ENCODE results near the gene PNISR. TPM values are rescaled to one million over a fixed set of nuclear protein-coding genes. Genes with fewer than 3 reads are reported as not detected.

PNISR gene
- total and polyA plus RNA-seq, 2 of the 13 experiments (the other 11 are each of a cell fraction or from before 2014, with no cell fraction given), result 43.0 to 48.0 TPM

DNA sequence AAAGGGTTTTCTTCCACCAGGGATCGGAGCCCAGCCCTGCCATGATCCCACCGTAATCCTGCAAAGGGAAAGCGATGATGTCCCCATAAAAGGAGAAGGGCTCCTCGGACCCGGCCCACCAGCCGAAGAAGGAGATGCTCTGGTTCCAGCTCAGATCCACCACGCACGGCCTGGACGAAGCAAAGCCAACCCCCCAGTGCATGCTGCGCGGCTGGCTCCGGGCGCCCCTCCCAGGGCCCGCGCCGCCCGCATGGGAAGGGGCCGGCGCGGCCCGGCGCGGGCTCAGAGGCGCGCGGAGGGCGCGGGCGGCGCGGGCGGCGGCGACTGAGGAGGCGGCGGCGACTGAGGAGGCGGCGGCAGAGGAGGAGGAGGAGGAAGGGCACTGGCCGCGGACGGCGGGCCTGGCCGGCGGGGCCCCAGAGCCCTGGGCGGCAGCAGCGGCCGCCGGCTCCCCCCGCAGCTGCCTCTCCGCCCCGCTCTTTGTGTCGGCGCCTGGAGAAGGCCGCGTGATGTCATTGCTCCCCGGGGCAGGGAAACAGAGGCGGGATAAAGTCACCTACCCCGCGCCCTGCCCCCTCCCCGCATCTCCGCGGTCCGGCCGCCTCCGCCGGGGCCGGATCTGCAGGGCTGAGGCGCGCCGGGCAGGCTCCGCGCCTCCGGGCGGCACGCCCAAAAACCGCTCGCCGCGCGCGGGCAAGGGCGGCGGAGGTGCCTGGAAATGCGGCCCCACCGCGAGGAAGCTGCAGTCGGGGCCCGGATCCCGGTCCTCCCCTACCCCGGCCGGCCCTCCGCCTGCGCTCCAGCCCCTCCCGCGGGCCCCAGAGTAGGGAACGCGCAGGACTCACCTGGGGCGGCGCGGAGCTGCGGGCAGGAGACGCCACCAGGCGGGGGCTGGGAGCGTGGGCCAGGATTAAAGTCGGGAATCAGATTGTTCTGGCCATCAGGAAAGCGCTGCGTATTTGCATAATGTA lies 75.7 kb downstream of the PNISR start, which contains the start of gene FAXC (continued):
- TF ChIP-seq, protein P1, sequence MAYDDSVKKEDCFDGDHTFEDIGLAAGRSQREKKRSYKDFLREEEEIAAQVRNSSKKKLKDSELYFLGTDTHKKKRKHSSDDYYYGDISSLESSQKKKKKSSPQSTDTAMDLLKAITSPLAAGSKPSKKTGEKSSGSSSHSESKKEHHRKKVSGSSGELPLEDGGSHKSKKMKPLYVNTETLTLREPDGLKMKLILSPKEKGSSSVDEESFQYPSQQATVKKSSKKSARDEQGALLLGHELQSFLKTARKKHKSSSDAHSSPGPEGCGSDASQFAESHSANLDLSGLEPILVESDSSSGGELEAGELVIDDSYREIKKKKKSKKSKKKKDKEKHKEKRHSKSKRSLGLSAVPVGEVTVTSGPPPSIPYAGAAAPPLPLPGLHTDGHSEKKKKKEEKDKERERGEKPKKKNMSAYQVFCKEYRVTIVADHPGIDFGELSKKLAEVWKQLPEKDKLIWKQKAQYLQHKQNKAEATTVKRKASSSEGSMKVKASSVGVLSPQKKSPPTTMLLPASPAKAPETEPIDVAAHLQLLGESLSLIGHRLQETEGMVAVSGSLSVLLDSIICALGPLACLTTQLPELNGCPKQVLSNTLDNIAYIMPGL (CRISPR knock-in tag; IDR thresholded peaks at IDR 0.05; ENCODE audit: borderline replicate concordance in 1 of 2, low read depth in 1 of 2), result peak in 1 of 2 experiments; percentile 48; a peak in 1 of 4 replicates
- TF ChIP-seq ZNF263 (CRISPR knock-in tag; IDR thresholded peaks at IDR 0.05) (0 out of 2 replicates have a peak, but pooled peaks have one; percentile 28), PHF8 (CRISPR knock-in tag; IDR thresholded peaks at IDR 0.05) (peak; percentile 48), RNF219 (CRISPR knock-in tag; IDR thresholded peaks at IDR 0.05) (no peak), ZNF207 (IDR thresholded peaks at IDR 0.05; ENCODE audit: borderline replicate concordance) (no peak), SALL1 (CRISPR knock-in tag; IDR thresholded peaks at IDR 0.05) (0 out of 2 replicates have a peak, but pooled peaks have one; percentile 12), GABPB1 (CRISPR knock-in tag; IDR thresholded peaks at IDR 0.05) (peak; percentile 47; the same call in 1 of the 2 replicates), ZFX (CRISPR knock-in tag; IDR thresholded peaks at IDR 0.05; ENCODE audit: low read depth) (peak; percentile 67), ZFY (CRISPR knock-in tag; IDR thresholded peaks at IDR 0.05) (peak; percentile 26; the same call in 1 of the 2 replicates), ZNF350 (CRISPR knock-in tag; IDR thresholded peaks at IDR 0.05; ENCODE audit: borderline replicate concordance, low read depth) (no peak), STAG1 (CRISPR knock-in tag; IDR thresholded peaks at IDR 0.05) (peak; percentile 23; the same call in 1 of the 2 replicates)
- TF ChIP-seq, protein P2, sequence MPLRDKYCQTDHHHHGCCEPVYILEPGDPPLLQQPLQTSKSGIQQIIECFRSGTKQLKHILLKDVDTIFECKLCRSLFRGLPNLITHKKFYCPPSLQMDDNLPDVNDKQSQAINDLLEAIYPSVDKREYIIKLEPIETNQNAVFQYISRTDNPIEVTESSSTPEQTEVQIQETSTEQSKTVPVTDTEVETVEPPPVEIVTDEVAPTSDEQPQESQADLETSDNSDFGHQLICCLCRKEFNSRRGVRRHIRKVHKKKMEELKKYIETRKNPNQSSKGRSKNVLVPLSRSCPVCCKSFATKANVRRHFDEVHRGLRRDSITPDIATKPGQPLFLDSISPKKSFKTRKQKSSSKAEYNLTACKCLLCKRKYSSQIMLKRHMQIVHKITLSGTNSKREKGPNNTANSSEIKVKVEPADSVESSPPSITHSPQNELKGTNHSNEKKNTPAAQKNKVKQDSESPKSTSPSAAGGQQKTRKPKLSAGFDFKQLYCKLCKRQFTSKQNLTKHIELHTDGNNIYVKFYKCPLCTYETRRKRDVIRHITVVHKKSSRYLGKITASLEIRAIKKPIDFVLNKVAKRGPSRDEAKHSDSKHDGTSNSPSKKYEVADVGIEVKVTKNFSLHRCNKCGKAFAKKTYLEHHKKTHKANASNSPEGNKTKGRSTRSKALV (CRISPR knock-in tag; IDR thresholded peaks at IDR 0.05), result peak; percentile 59
- TF ChIP-seq, protein P3, sequence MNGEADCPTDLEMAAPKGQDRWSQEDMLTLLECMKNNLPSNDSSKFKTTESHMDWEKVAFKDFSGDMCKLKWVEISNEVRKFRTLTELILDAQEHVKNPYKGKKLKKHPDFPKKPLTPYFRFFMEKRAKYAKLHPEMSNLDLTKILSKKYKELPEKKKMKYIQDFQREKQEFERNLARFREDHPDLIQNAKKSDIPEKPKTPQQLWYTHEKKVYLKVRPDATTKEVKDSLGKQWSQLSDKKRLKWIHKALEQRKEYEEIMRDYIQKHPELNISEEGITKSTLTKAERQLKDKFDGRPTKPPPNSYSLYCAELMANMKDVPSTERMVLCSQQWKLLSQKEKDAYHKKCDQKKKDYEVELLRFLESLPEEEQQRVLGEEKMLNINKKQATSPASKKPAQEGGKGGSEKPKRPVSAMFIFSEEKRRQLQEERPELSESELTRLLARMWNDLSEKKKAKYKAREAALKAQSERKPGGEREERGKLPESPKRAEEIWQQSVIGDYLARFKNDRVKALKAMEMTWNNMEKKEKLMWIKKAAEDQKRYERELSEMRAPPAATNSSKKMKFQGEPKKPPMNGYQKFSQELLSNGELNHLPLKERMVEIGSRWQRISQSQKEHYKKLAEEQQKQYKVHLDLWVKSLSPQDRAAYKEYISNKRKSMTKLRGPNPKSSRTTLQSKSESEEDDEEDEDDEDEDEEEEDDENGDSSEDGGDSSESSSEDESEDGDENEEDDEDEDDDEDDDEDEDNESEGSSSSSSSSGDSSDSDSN (CRISPR knock-in tag; IDR thresholded peaks at IDR 0.05), result peak; percentile 73; the same call in 1 of the 2 replicates

Measured in HepG2 (cell line).